Activated CD4-positive, alpha-beta T cell treated with anti-CD3 and anti-CD28 coated beads for 36 hours (primary cell): ENCODE results near the gene RPL27. TPM values are rescaled to one million over a fixed set of nuclear protein-coding genes. Genes with fewer than 3 reads are reported as not detected.

Experiments used
- ATAC-seq: fragments of 200-7000 bp; cut with Tn5 transposase; one replicate; pipeline ENCODE4 v1.10.0; 2021; ENCODE audit warnings: mild to moderate bottlenecking, moderate library complexity
- CTCF ChIA-PET: fragments of 350-600 bp; sonication (Branson Sonifier 250); formaldehyde crosslinking; loops from one replicate; lab custom pipeline; 2021; ENCODE audit warnings: antibody characterized with exemption; lab: Charles Lee
- POLR2A ChIA-PET: fragments of 350-600 bp; sonication (Branson Sonifier 250); formaldehyde crosslinking; loops from one replicate; lab custom pipeline; 2021; ENCODE audit warnings: antibody characterized with exemption, inconsistent platforms; lab: Charles Lee
- DNase-seq: peaks from one replicate; pipeline ENCODE4 v3.0.0-alpha.2; 2020
- H3K27ac Mint-ChIP-seq: one replicate; pipeline ENCODE4 v1.8.0; 2021; ENCODE audit warnings: mixed read lengths
- H3K27me3 Mint-ChIP-seq: one replicate; pipeline ENCODE4 v1.8.0; 2021; ENCODE audit warnings: mixed read lengths
- H3K36me3 Mint-ChIP-seq: one replicate; pipeline ENCODE4 v1.8.0; 2021; ENCODE audit warnings: low read depth, mixed read lengths
- H3K4me1 Mint-ChIP-seq: one replicate; pipeline ENCODE4 v1.8.0; 2021; ENCODE audit warnings: mixed read lengths
- H3K4me3 Mint-ChIP-seq: one replicate; pipeline ENCODE4 v1.8.0; 2021; ENCODE audit warnings: mild to moderate bottlenecking, moderate library complexity, mixed read lengths
- H3K9me3 Mint-ChIP-seq: one replicate; pipeline ENCODE4 v1.8.0; 2021; ENCODE audit warnings: low read depth, mixed read lengths
- intact Hi-C, 2 experiments: fragments of 100-400 bp; cut with DNase I in 1 of 2; cut with micrococcal nuclease in 1 of 2; formaldehyde crosslinking; loops; one replicate each; pipeline versions ENCODE4 v1.14.2 to v1.15.1; 2022 to 2024; cut with DNase I, micrococcal nuclease
- total RNA-seq, 2 experiments: library from RNA; stranded (reverse); gene quantifications; one replicate each; pipeline ENCODE4 v1.2.3, GENCODE V29; 2021

Gene RPL27
- total RNA-seq, 2 experiments from 2014 or later, result 1,703 to 2,161 TPM

DNA sequence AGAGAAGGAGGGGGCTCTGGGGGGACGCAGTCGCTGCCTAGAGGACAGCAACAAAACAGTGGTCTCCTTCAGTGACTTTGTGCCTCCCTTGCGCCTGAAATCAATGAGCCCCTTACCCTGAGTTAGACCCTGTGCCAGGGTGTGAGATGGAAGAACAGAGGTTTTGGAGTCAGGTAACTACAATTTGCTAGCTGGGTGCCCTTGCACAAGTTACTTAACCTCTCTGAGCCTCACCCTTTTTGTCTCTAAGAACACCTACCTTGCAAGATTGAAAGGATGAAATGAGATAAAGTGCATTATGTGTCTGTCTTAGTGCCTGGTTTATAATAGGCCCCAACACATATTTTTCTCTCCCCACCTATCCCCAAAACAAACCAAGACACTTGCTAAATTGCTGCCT lies 36.7 kb downstream of the RPL27 start:
- DNase-seq, result no peak
- intact Hi-C loops, result no loop called here
- Mint-ChIP-seq H3K27me3 (no peaks in the 10 kb centered on the region), H3K27ac (no peak overlapping the region), H3K9me3 (no peaks in the 10 kb centered on the region), H3K4me3 (no peak overlapping the region), H3K4me1 (no peaks in the 10 kb centered on the region), H3K36me3 (no peaks in the 10 kb centered on the region)
- ATAC-seq, result no peak
- CTCF ChIA-PET, result no interaction called here
- POLR2A ChIA-PET, result no interaction called here

DNA sequence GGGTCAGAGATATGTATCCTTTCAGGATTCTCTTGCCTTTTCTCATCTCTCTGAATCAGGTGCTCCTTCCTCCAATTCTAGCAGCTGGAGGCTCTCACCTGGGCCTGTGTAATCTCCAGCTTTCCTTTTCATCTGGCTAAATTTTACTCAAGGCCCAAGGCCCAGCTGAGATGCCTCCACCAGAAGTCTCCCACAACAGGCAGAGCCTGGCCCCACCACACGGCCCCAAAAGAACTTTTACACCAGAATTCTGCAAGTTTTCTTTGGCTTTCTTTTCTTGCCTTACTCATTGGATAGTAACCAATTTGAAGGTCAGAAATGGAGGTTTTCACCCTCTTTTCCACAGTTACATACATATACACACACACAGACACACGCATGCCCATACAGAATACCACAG lies 41.4 kb downstream of the RPL27 start:
- ChIA-PET POLR2A (no interaction called here), CTCF (interaction anchor here (0.5 kb wide), 2 partner anchors 477 to 856 kb away, joined by 3 read pairs; no protein-coding TSS in a partner anchor)
- intact Hi-C loops, result no loop called here
- no peak for ATAC-seq
- Mint-ChIP-seq H3K4me1 (no peaks in the 10 kb centered on the region), H3K27me3 (no peaks in the 10 kb centered on the region), H3K36me3 (peaks cover 7% of the 10 kb centered on the region), H3K4me3 (no peak overlapping the region), H3K27ac (no peak overlapping the region), H3K9me3 (no peaks in the 10 kb centered on the region)
- no peak for DNase-seq

DNA sequence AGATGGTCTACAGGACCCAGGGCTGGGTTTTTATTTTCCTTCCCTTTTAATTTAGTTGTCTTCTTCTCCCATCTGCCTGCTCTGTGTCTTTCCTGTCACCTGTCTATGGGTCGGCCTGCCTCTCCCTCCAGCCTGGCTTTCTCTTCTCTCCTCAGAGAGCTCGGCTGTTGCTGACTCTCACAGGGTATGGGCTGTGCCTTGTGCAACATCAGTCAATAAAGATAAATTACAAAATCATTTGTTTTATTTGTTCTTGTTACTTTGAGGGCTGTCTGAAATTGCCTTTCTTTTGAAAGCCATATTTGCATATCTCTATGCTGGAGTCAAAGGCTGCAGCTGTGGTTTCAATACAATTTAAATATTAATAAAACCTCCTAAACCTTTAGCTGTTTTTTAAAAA lies 42.4 kb downstream of the RPL27 start:
- no peaks in the 10 kb centered on the region for H3K27me3 Mint-ChIP-seq
- peaks cover 16% of the 10 kb centered on the region for H3K36me3 Mint-ChIP-seq
- ChIA-PET CTCF (no interaction called here), POLR2A (interaction anchor here (0.6 kb wide), 1 partner anchor 37 kb away, joined by 6 read pairs; no protein-coding TSS in a partner anchor)
- ATAC-seq (no peak), DNase-seq (no peak)
- intact Hi-C loops, result no loop called here
- H3K4me3 Mint-ChIP-seq, result no peak overlapping the region
- no peaks in the 10 kb centered on the region for H3K9me3 Mint-ChIP-seq
- H3K27ac Mint-ChIP-seq, result no peak overlapping the region
- no peaks in the 10 kb centered on the region for H3K4me1 Mint-ChIP-seq

DNA sequence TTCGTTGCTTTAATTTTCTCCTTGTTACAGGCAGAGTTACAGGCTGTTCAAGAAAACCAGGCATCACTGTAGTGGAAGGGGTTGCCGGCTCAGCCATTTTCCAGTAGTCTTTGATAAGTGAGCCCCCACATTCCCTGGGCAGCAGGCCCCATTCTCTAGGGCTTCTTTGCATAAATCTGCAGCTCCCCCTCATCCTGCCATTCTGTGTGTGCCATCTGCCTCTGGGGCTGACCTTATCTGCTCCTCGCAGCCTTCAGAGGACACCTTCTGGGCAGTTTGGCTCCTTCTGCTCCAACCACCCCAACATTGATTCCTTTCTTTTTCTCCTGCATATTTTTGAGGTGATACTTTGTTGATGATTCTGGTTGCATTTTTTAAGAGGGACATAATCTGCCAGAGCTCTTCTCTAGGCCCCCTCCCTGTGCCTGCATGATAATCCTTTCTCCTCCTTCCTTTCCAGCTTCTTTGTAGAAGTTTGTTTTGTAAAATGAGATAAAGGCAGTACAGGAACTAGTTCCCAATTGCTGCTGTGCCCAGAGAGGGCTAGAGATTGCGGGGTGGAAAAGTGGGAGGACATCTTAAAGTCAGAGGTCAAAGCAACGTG lies 43.9 kb downstream of the RPL27 start:
- H3K36me3 Mint-ChIP-seq, result peaks cover 18% of the 10 kb centered on the region
- no peak overlapping the region for H3K27ac Mint-ChIP-seq
- ChIA-PET CTCF (no interaction called here), POLR2A (interaction anchor here (0.7 kb wide), 1 partner anchor 660 kb away, joined by 3 read pairs; no protein-coding TSS in a partner anchor)
- no peaks in the 10 kb centered on the region for H3K4me1 Mint-ChIP-seq
- intact Hi-C loops, result no loop called here
- DNase-seq, result no peak
- H3K4me3 Mint-ChIP-seq, result no peak overlapping the region
- no peak for ATAC-seq
- no peaks in the 10 kb centered on the region for H3K27me3 Mint-ChIP-seq
- no peaks in the 10 kb centered on the region for H3K9me3 Mint-ChIP-seq

DNA sequence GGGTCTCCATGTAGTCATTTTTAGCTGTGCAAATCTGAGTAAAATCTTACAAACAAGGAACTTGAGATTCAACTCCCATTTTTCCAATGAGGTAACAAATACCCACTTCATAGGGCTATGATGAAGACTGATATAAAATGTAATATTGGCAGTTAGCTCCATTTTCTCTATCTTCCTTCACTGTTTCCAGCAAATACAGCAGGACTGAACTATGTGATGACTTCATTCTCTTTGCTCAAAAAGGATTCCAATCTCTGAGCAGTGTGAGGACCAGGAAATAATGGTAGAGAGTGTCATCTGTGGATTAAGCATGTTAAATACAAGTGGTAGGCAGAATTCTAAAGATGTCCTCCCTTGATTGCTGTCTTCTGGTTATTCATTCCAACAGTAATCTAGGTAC lies 45.1 kb downstream of the RPL27 start:
- no peak for DNase-seq
- no peaks in the 10 kb centered on the region for H3K4me1 Mint-ChIP-seq
- H3K27me3 Mint-ChIP-seq, result no peaks in the 10 kb centered on the region
- H3K27ac Mint-ChIP-seq, result no peak overlapping the region
- no peaks in the 10 kb centered on the region for H3K9me3 Mint-ChIP-seq
- ChIA-PET POLR2A (no interaction called here), CTCF (interaction anchor here (0.6 to 0.8 kb wide), 2 partner anchors 19 to 1415 kb away, joined by 3 read pairs; no protein-coding TSS in a partner anchor)
- no peak overlapping the region for H3K4me3 Mint-ChIP-seq
- H3K36me3 Mint-ChIP-seq, result peaks cover 21% of the 10 kb centered on the region
- ATAC-seq, result no peak
- intact Hi-C loops, result no loop called here

DNA sequence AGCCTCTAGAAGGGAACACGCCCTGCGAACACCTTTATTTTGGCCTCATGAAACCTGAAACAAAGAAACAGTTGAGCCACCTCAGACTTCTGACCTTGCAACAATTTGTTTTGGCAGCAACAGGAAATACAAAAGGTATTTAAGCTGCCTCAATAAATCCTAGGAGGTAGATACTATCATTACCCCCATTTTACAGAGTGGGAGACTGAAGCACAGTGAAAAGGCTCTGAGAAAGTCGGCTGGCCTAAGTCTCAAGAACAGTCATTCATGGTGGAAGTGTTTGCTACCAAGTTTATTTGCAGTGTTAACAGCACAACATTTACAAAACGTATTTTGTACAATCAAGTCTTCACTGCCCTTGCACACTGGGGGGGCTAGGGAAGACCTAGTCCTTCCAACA lies 45.8 kb downstream of the RPL27 start:
- Mint-ChIP-seq H3K36me3 (peaks cover 23% of the 10 kb centered on the region), H3K9me3 (no peaks in the 10 kb centered on the region), H3K27me3 (no peaks in the 10 kb centered on the region), H3K27ac (no peak overlapping the region), H3K4me1 (no peaks in the 10 kb centered on the region), H3K4me3 (no peak overlapping the region)
- intact Hi-C loops, result no loop called here
- POLR2A ChIA-PET, result no interaction called here
- no peak for DNase-seq
- ATAC-seq, result no peak
- CTCF ChIA-PET, result interaction anchor here (0.6 kb wide), 1 partner anchor 375 kb away, joined by 3 read pairs; no protein-coding TSS in a partner anchor

DNA sequence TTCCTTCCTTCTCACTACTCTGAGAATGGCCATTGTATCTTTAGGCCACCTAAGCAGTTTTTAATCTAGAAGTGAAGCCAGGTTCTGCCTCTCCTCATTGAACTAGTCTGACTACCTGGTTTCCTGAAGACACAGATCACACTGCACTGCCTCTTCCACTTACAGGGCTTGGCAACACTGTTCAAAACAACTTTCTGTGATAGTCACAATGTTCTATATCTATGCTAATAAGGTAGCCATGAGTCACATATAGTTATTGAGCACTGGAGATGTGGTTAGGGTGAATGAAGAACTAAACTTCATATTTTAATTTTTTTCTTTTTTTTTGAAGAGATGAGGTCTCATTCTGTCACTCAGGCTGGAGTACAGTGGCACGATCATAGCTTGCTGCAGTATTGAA lies 53.8 kb downstream of the RPL27 start:
- intact Hi-C loops, result no loop called here
- ChIA-PET CTCF (interaction anchor here (0.6 kb wide), 1 partner anchor 890 kb away, joined by 3 read pairs; no protein-coding TSS in a partner anchor), POLR2A (no interaction called here)
- H3K4me3 Mint-ChIP-seq, result no peak overlapping the region
- no peaks in the 10 kb centered on the region for H3K4me1 Mint-ChIP-seq
- H3K27ac Mint-ChIP-seq, result no peak overlapping the region
- H3K27me3 Mint-ChIP-seq, result no peaks in the 10 kb centered on the region
- no peaks in the 10 kb centered on the region for H3K9me3 Mint-ChIP-seq
- DNase-seq (no peak), ATAC-seq (no peak)
- H3K36me3 Mint-ChIP-seq, result peaks cover 47% of the 10 kb centered on the region

Other genes starting within 250 kb of the RPL27 start
- not detected for gene RAMP2, start 237.2 kb upstream of the RPL27 start, total RNA-seq
- 10 to 100 TPM; 62.5 to 64.0 TPM for gene VPS25, start 225.0 kb upstream of the RPL27 start, total RNA-seq
- under 1 TPM; 0.42 to 0.64 TPM for gene WNK4, start 217.8 kb upstream of the RPL27 start, total RNA-seq
- 10 to 100 TPM; 30.1 to 31.4 TPM for gene COA3, start 199.7 kb upstream of the RPL27 start, total RNA-seq
- not detected for gene CNTD1, start 199.6 kb upstream of the RPL27 start, total RNA-seq
- gene BECN1, start 174.1 kb upstream of the RPL27 start, total RNA-seq, result 100 to 1,000 TPM in 1 of 2 experiments, 10 to 100 TPM in 1; 69.1 to 101 TPM
- 100 to 1,000 TPM; 116 to 118 TPM for gene PSME3, start 165.0 kb upstream of the RPL27 start, total RNA-seq
- 1 to 10 TPM; 1.7 to 1.9 TPM for gene AOC2, start 153.8 kb upstream of the RPL27 start, total RNA-seq
- gene AOC3, start 147.2 kb upstream of the RPL27 start, total RNA-seq, result 1 to 10 TPM; 1.2 to 2.0 TPM
- not detected for gene G6PC1, start 97.6 kb upstream of the RPL27 start, total RNA-seq
- gene AARSD1, start 34.0 kb upstream of the RPL27 start, total RNA-seq, result 10 to 100 TPM; 40.8 to 58.6 TPM
- under 1 TPM; 0.21 to 0.90 TPM for gene PTGES3L, start 18.3 kb upstream of the RPL27 start, total RNA-seq
- 10 to 100 TPM; 12.3 to 12.5 TPM for gene RUNDC1, start 17.9 kb upstream of the RPL27 start, total RNA-seq
- 10 to 100 TPM; 65.3 to 68.1 TPM for gene IFI35, start 8.4 kb downstream of the RPL27 start, total RNA-seq
- 10 to 100 TPM; 26.1 to 35.0 TPM for gene VAT1, start 24.0 kb downstream of the RPL27 start, total RNA-seq
- gene RND2, start 26.8 kb downstream of the RPL27 start, total RNA-seq, result under 1 TPM; 0.05 to 0.16 TPM
- 100 to 1,000 TPM in 1 of 2 experiments, 10 to 100 TPM in 1; 99.9 to 115 TPM for gene BRCA1, start 126.9 kb downstream of the RPL27 start, total RNA-seq
- 10 to 100 TPM; 52.8 to 55.6 TPM for gene NBR1, start 172.8 kb downstream of the RPL27 start, total RNA-seq
- 10 to 100 TPM; 10.7 to 10.8 TPM for gene TMEM106A, start 213.5 kb downstream of the RPL27 start, total RNA-seq
- gene CCDC200, start 230.2 kb downstream of the RPL27 start, total RNA-seq, result under 1 TPM in 1 of 2 experiments, not detected in 1; 0.27 TPM
- 1,000 to 10,000 TPM; 2,288 to 7,298 TPM for gene RNU2-1, start 235.6 kb downstream of the RPL27 start, total RNA-seq